Measurements from ENCODE around the gene PTEN.

Gene PTEN

DNA sequence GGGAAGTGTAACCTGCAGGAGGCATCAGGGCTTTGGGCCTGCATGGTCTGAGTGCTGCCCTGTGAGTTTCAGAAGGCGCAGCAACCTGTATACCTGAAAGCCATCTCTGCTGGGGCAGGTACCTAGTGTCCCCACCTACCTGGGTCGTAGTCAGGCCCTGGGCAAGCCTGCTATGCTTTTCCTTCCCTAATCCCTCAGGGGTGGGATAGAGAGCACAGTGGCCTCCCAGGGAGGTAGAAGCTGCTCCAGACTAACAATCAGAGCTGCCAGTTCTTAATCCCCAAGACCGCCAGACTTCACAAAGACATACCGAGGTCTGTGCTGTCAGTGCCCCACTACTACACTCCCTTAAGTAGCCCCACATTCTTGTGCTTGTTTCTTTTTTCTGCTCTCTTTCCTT is 52.0 kb downstream of the PTEN start:
- H3K27me3 Mint-ChIP-seq = no peaks in the 10 kb centered on the region
- H3K27ac Mint-ChIP-seq = no peak overlapping the region
- H3K4me1 Mint-ChIP-seq (ENCODE audit: low read depth) = peaks cover 45% of the 10 kb centered on the region
- peaks cover 62% of the 10 kb centered on the region for H3K36me3 Mint-ChIP-seq (ENCODE audit: low read depth)
- H3K4me3 Mint-ChIP-seq = no peak overlapping the region
- H3K9me3 Mint-ChIP-seq = peaks cover 25% of the 10 kb centered on the region
- DNase-seq = no peak

DNA sequence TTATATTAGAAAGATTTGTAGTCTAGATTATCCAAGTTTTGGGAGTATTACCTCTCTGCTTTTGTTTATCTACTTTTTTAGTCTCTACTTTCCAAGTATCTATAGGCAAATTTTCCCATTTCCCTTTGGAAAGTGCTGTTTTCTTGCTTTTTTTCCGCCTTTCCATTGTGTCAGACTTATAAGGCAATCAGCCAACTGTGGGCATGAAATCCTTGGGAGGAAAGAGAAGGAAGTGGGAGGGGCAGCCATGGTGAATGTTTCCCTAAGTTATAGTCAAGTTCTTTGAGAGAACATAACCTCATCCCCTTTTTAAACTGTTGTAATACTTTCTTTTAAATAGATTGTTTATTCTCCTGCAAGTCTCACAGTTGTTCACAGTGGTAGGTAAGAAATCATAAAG is 52.6 kb downstream of the PTEN start:
- H3K27ac Mint-ChIP-seq = no peak overlapping the region
- peaks cover 21% of the 10 kb centered on the region for H3K9me3 Mint-ChIP-seq
- no peak overlapping the region for H3K4me3 Mint-ChIP-seq
- H3K27me3 Mint-ChIP-seq = no peaks in the 10 kb centered on the region
- peaks cover 59% of the 10 kb centered on the region for H3K36me3 Mint-ChIP-seq (ENCODE audit: low read depth)
- peaks cover 49% of the 10 kb centered on the region for H3K4me1 Mint-ChIP-seq (ENCODE audit: low read depth)
- no peak for DNase-seq

DNA sequence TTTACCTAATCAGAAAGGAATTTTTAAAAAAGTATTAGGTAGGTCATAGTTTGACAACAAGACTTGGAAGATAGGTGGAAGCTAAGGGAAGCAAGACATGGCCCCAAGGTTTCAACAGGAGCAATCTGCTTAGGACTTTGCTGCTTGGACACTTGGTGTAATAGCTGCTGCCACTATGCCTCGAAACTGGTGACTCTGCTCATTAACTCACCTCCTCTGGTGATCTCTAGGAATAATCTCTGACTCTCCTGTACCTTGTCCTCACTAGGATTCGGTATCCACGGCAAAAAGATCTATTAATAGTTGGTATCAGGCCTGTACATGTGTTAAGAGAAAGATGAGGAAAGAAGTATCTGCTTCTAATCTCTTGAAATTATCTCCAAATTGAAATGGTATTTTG is 53.1 kb downstream of the PTEN start:
- Mint-ChIP-seq H3K27ac (no peak overlapping the region), H3K4me1 (ENCODE audit: low read depth) (peaks cover 51% of the 10 kb centered on the region), H3K9me3 (peaks cover 16% of the 10 kb centered on the region), H3K27me3 (no peaks in the 10 kb centered on the region), H3K4me3 (no peak overlapping the region), H3K36me3 (ENCODE audit: low read depth) (peaks cover 58% of the 10 kb centered on the region)
- DNase-seq = no peak

DNA sequence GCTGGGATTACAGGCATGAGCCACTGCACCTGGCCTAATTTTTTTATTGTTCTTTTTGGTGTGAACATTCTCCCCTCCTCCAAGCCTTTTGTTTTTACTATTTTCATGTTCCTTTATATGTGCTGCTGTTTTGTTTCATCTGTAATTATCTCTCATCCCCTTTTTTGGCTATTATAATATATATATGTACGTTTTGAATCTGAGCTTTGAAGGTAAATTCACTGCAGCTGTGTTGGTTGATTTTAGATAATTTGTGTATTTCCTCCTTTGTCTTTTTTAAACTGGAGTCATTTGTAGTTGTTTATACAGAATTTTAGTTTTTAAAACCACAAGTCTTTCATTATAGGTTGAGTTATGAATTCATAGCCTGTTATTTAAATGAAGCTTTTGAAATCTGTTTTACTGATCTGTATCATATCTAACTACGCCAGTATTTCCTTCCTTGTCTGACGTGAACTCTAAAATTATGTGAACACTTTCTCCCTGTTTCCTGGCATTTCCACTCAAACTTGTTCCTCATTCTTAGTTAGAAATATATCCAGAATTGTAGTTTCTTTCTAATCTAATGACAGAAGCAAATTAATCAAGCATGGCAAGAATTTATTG is 54.9 kb downstream of the PTEN start:
- peak overlapping the region; percentile 27 for H3K27ac Mint-ChIP-seq
- H3K9me3 Mint-ChIP-seq = peaks cover 12% of the 10 kb centered on the region
- H3K36me3 Mint-ChIP-seq (ENCODE audit: low read depth) = peaks cover 58% of the 10 kb centered on the region
- DNase-seq = no peak
- H3K4me3 Mint-ChIP-seq = peak overlapping the region; percentile 13
- H3K27me3 Mint-ChIP-seq = no peaks in the 10 kb centered on the region
- H3K4me1 Mint-ChIP-seq (ENCODE audit: low read depth) = peaks cover 67% of the 10 kb centered on the region

DNA sequence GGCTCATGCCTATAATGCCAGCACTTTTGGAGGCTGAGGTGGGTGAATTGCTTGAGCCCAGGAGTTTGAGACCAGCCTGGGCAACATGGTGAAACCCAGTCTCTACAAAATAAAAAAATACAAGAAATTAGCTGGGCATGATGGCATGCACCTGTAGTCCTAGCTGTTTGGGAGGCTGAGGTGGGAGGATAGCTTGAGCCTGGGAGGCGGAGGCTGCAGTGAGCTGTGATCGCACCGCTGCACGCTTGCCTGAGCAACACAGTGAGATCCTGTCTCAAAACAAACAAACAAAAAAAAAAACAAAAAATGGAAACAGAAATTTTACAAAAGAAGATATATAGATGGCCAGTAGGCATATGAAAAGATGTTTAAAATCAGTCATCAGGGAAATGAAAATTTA is 57.1 kb downstream of the PTEN start:
- peaks cover 4% of the 10 kb centered on the region for H3K9me3 Mint-ChIP-seq
- H3K4me1 Mint-ChIP-seq (ENCODE audit: low read depth) = peaks cover 80% of the 10 kb centered on the region
- no peak overlapping the region for H3K4me3 Mint-ChIP-seq
- no peak for DNase-seq
- no peak overlapping the region for H3K27ac Mint-ChIP-seq
- peaks cover 62% of the 10 kb centered on the region for H3K36me3 Mint-ChIP-seq (ENCODE audit: low read depth)
- H3K27me3 Mint-ChIP-seq = no peaks in the 10 kb centered on the region

DNA sequence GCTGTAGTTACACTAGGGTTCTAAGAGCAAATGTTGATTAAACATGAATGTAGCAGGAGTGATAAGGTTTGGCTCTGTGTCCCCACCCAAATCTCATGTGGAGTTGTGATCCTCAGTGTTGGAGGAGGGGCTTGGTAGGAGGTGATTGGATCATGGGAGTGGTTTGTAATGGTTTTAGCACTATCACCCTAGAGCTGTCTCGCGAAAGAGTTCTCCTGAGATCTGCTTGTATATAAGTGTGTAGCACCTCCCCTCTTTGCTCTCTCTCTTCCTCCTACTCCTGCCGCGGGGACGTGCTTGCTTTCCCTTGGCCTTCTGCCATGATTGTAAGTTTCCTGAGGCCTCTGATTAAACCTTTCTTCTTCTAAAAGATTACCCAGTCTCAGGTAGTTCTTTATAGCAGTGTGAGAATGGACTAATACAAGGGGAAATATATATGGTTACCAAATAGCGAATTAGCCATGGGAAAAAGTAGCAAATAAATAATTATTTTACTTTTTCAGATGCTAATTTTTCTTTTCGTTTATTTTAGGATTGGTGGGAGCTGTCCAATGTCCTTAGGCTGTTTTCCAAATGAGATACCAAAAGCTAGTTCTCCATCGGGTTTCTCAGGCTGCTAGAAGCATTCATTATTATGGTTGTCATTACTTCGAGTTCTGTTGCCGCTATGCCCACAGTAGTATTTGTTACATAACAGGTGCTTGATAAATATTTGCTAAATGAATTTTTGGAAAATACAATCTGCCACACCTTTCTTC is 58.7 kb downstream of the PTEN start:
- Mint-ChIP-seq H3K9me3 (peaks cover 4% of the 10 kb centered on the region), H3K27me3 (no peaks in the 10 kb centered on the region), H3K27ac (no peak overlapping the region), H3K36me3 (ENCODE audit: low read depth) (peaks cover 69% of the 10 kb centered on the region), H3K4me3 (no peak overlapping the region), H3K4me1 (ENCODE audit: low read depth) (peaks cover 80% of the 10 kb centered on the region)
- DNase-seq = no peak

DNA sequence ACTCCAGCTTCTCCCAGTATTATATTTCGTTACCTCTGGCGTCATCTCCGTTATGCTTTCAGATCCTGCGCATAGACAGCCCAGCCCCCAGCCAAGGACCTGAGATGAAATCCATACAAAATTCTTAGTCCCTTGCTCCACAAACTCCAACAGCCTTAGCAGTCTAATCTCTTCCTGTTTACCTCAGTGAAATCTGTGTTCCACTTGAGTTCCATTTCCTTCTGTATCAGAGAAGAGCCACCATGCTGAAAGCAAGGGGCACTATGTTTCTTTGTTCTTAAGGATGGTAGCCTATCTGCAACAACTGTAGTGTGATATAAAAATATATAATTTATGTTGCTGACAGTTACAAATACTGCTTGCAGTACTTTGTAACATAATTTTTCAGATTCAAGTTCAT is 59.8 kb downstream of the PTEN start:
- no peak overlapping the region for H3K27ac Mint-ChIP-seq
- DNase-seq = no peak
- no peak overlapping the region for H3K4me3 Mint-ChIP-seq
- H3K36me3 Mint-ChIP-seq (ENCODE audit: low read depth) = peaks cover 75% of the 10 kb centered on the region
- peaks cover 4% of the 10 kb centered on the region for H3K9me3 Mint-ChIP-seq
- H3K27me3 Mint-ChIP-seq = no peaks in the 10 kb centered on the region
- H3K4me1 Mint-ChIP-seq (ENCODE audit: low read depth) = peaks cover 80% of the 10 kb centered on the region

DNA sequence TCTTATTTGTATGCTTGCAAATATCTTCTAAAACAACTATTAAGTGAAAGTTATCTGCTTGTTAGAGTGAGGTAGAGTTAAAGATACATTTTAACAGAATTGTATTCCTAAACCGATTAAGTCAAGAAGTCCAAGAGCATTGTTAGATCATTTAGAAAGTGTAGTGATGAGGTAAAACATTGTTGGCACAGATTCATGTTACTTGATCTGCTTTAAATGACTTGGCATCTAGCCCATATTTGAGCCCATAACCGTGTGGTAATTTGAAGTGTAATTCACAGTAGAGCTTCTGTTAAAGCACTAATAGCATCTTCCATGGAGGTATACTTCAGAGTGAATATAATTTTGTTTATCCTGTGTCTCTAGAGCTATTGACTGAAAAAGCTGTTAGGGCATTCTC is 62.1 kb downstream of the PTEN start:
- Mint-ChIP-seq H3K9me3 (peaks cover 4% of the 10 kb centered on the region), H3K4me1 (ENCODE audit: low read depth) (peaks cover 87% of the 10 kb centered on the region), H3K27ac (peak overlapping the region; percentile 13), H3K27me3 (no peaks in the 10 kb centered on the region), H3K4me3 (no peak overlapping the region), H3K36me3 (ENCODE audit: low read depth) (peaks cover 75% of the 10 kb centered on the region)
- DNase-seq = no peak

DNA sequence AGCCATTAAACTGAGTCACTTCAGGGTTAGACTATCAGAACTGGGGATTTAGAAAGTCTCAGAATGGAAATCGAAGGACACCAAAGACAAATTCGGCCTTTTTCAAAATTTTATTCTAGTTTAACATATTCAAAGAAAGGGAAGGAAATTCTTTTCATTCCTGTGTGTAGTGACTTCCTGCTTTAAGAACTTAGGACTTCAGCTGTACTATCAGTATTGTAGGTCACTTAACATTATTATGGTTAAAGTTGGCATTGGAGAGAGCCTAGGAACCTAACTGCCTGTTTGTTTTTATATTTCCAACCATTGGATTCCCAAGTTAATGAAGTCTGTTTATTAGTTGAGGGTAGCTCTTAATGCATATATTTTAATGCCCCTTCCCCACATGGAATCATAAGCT is 63.7 kb downstream of the PTEN start:
- H3K36me3 Mint-ChIP-seq (ENCODE audit: low read depth) = peaks cover 69% of the 10 kb centered on the region

DNA sequence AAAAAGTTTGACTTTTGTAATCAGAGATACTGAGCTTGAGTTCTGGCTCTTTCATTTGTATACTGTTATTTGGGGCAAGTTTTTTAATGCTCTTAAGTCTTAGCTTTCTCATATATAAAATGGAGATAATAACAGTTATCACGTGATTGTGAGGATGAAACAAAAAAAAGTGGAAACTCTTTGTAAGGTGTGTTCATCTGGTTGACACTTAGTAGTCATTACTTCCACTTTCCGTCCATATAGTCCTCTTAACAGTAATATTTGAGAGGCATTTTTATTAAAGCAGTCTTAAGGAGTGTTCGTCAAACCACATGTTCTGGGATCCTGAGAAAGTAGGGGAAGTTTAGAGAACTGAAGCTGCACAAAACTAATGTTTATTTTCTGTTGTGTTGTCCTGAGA is 65.6 kb downstream of the PTEN start:
- Mint-ChIP-seq H3K4me3 (no peak overlapping the region), H3K27ac (no peak overlapping the region), H3K9me3 (no peaks in the 10 kb centered on the region), H3K27me3 (no peaks in the 10 kb centered on the region), H3K36me3 (ENCODE audit: low read depth) (peaks cover 60% of the 10 kb centered on the region), H3K4me1 (ENCODE audit: low read depth) (peaks cover 78% of the 10 kb centered on the region)
- no peak for DNase-seq

More for the DNA sequence above, 63.7 kb downstream of the PTEN start:
- Mint-ChIP-seq H3K4me3 (no peak overlapping the region), H3K27me3 (no peaks in the 10 kb centered on the region), H3K4me1 (ENCODE audit: low read depth) (peaks cover 91% of the 10 kb centered on the region), H3K27ac (no peak overlapping the region), H3K9me3 (no peaks in the 10 kb centered on the region)
- no peak for DNase-seq

DNA sequence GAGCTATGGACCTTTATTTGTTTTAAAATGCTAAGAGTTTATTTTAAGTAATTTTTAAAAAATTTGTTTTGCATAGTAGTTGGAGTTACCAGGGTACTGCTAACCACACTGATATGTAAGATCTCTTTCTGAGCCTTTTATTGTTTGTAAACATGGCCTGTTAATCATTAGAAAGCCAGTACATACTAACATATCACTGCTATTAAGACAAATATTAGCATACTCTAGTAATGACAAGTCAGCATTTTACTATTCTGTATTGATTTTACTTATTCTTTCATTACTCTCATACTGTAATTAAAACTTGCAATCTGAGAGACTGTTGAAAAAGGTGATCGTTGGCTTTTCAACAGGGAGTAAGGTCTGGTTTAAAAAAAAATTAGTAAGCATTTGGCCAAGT is 66.7 kb downstream of the PTEN start:
- Mint-ChIP-seq H3K9me3 (no peaks in the 10 kb centered on the region), H3K4me3 (no peak overlapping the region), H3K36me3 (ENCODE audit: low read depth) (peaks cover 59% of the 10 kb centered on the region), H3K27me3 (no peaks in the 10 kb centered on the region), H3K4me1 (ENCODE audit: low read depth) (peaks cover 70% of the 10 kb centered on the region), H3K27ac (no peak overlapping the region)
- DNase-seq = no peak

DNA sequence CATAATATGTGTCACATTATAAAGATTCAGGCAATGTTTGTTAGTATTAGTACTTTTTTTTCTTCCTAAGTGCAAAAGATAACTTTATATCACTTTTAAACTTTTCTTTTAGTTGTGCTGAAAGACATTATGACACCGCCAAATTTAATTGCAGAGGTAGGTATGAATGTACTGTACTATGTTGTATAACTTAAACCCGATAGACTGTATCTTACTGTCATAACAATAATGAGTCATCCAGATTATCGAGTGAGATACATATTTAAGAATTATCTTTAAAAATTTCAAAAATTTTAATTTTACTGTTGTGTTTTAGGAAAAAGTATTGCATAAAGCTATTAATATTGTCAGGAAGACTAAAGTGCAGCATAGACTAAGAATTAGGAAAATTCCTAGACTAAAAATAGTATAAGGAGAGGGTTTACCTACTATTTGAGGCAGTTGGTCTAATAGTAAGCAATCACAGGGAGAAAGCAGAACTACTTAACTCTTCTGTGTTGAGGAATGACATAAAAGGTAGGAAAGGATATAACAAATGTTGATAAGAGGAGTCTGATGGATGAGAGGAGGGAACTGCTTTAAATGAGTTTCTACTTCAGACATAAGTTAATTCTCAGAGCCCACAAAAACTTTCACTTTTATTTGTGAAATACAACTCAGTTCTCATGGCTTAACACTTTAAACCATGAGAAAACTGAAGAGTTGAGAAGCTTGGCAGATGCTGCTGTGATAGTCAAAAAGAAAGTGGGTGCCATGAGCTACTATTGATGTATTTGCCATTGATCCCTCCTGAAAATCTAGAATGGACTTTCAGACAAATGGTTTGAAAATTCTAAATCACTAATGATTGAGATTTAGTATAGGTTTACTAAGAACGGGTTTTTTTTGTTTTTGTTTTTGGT is 67.8 kb downstream of the PTEN start:
- H3K9me3 Mint-ChIP-seq = no peaks in the 10 kb centered on the region
- H3K27ac Mint-ChIP-seq = peak overlapping the region; percentile 41
- H3K36me3 Mint-ChIP-seq (ENCODE audit: low read depth) = peaks cover 59% of the 10 kb centered on the region
- peaks cover 71% of the 10 kb centered on the region for H3K4me1 Mint-ChIP-seq (ENCODE audit: low read depth)
- no peak overlapping the region for H3K4me3 Mint-ChIP-seq
- DNase-seq = no peak
- H3K27me3 Mint-ChIP-seq = no peaks in the 10 kb centered on the region

DNA sequence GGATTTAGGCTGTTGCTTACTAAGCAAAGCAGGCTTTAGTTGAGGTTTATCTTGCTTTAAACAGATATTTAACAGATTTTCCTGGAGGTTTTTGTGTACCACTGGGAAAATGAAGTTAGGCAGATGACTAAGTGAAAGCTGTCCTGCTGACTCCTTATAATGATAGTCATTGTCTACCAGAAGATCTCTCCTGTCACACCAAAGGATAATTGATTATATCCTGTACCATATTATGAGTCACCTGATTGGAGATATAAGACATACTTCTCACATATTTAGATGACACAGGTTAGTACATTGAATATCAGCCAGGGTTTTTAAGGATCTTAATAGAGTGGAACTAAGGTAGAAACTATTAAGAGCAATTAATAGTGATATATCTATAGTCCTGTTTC is 68.4 kb downstream of the PTEN start:
- peaks cover 69% of the 10 kb centered on the region for H3K4me1 Mint-ChIP-seq (ENCODE audit: low read depth)
- H3K4me3 Mint-ChIP-seq = no peak overlapping the region
- H3K9me3 Mint-ChIP-seq = no peaks in the 10 kb centered on the region
- no peak for DNase-seq
- H3K27me3 Mint-ChIP-seq = no peaks in the 10 kb centered on the region
- peaks cover 59% of the 10 kb centered on the region for H3K36me3 Mint-ChIP-seq (ENCODE audit: low read depth)
- H3K27ac Mint-ChIP-seq = peak overlapping the region; percentile 41

DNA sequence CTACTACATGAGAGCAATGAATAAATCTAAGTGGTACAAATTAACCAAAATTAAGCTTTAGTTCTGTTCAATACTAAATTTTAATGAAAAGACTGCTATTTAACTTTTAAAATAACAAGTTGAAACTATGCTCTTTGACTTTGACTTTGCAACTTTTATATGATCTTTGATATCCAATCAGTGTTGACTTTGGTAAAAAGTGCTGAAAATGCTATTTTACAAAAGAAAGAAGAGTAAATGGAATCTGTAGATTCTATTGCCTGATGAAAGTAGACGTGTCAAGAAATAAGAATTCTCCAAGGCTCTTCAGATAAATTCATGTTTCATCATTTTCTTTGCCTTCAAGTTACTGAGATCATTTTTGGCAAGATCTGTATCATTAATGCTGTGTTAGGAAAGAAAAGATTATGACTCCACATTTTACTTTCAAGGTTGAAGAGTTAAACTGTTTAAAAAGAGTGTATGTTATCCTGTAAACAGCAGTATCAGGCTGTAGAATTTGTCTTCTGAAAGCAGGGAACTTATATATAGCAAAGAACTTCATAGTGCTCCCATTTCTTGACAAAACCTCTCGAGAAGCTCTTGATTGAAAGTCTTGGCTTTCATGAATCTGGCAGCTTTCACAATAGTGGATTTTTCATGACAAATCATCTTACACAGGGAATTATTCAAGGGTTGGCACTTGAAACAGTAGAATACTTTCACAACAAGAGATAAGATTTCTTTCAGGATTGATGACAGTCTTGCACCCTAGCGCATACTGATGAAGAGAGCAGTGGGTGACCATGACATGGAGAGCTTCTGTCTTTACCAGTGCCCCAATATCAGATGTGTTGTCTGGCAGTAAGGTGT is 72.1 kb downstream of the PTEN start:
- H3K27me3 Mint-ChIP-seq = no peaks in the 10 kb centered on the region
- no peaks in the 10 kb centered on the region for H3K9me3 Mint-ChIP-seq
- H3K27ac Mint-ChIP-seq = no peak overlapping the region
- peaks cover 51% of the 10 kb centered on the region for H3K4me1 Mint-ChIP-seq (ENCODE audit: low read depth)
- no peak for DNase-seq
- no peak overlapping the region for H3K4me3 Mint-ChIP-seq
- H3K36me3 Mint-ChIP-seq (ENCODE audit: low read depth) = peaks cover 65% of the 10 kb centered on the region
